GM10266 (cell line): Measurements from ENCODE around the gene CRK.

Experiments
- DNase-seq: peaks from one replicate; pipeline ENCODE4 v3.0.0; 2012; ENCODE audit errors: extremely low spot score
- CTCF ChIP-seq: IDR thresholded peaks from 2 replicates; pipeline ENCODE4 v1.5.1; 2012; ENCODE audit warnings: mild to moderate bottlenecking, low read depth; ENCODE audit not compliant: control insufficient read depth, insufficient read depth; ENCODE audit errors: missing control alignments

Gene CRK

GRCh38 chr17:1491443-1492248, 35.6 kb upstream of the CRK start:
- TF ChIP-seq CTCF, result peak; percentile 4
- peak; percentile 96 for DNase-seq

GRCh38 chr17:1490643-1491442, 34.8 kb upstream of the CRK start:
- no peak for TF ChIP-seq CTCF
- peak; percentile 96 for DNase-seq

GRCh38 chr17:1488826-1489270, 32.8 kb upstream of the CRK start:
- no peak for DNase-seq

GRCh38 chr17:1487939-1488825, 32.1 kb upstream of the CRK start:
- TF ChIP-seq CTCF, result no peak
- DNase-seq, result peak; percentile 91

More at GRCh38 chr17:1488826-1489270, 32.8 kb upstream of the CRK start:
- TF ChIP-seq CTCF, result no peak

- peak; percentile 81 for DNase-seq
- TF ChIP-seq CTCF, result no peak
Observed at GRCh38 chr17:1486802-1487695, 31.0 kb upstream of the CRK start.
